ENCODE data around the gene SPATS1. TPM values are rescaled to one million over a fixed set of nuclear protein-coding genes. Genes with fewer than 3 reads are reported as not detected.

Gene SPATS1
- total and polyA plus RNA-seq, 2 of the 4 experiments (the other 2 are of a cell fraction), result not detected

DNA sequence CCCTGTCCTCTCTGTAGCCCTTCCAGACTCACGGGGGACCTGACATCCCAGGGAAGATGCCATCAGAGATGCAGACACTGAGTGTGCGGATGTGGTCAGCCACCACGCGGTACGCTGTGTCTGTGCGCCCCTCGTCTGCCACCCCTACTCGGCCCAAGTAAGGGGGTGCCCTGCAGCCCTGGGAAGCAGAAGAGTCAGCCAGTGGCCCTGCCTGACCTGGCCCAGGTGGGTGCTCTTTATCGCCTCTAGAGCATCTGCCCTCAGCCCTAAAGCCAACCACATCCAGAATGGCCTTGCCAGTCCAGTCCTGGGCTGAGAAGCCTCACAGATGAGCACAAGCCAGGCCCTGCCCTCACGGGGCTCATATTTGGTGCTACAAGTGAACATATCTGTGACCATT is 35.2 kb upstream of the SPATS1 start:
- Histone ChIP-seq H3K9ac (ENCODE audit: low read depth, low read length) (no peak overlapping the region), H3K4me1 (ENCODE audit: control insufficient read depth, insufficient read depth, low read length) (peaks cover 6% of the 10 kb centered on the region), H3K27ac (ENCODE audit: insufficient read depth, low read length) (no peak overlapping the region), H4K20me1 (ENCODE audit: insufficient read depth, low read length) (no peaks in the 10 kb centered on the region), H2AK5ac (ENCODE audit: low read depth, low read length) (no peak overlapping the region), H3K18ac (ENCODE audit: low read depth, low read length) (no peak overlapping the region), H3K14ac (replicated peaks; ENCODE audit: low read depth, low read length) (no peak overlapping the region), H3K4me2 (ENCODE audit: low read depth, low read length) (no peak overlapping the region), H2AFZ (replicated peaks; ENCODE audit: low read length, poor library complexity) (no peak overlapping the region), H2BK15ac (ENCODE audit: low read depth, low read length) (no peak overlapping the region), H3K27me3 (ENCODE audit: control insufficient read depth, insufficient read depth, low read length) (no peaks in the 10 kb centered on the region), H2BK20ac (ENCODE audit: low read depth, low read length) (no peak overlapping the region), H2BK120ac (ENCODE audit: low read depth, low read length) (no peak overlapping the region), H4K5ac (ENCODE audit: low read depth, low read length) (no peak overlapping the region), H3K9me1 (ENCODE audit: insufficient read depth, low read length) (peaks cover 8% of the 10 kb centered on the region), H3K56ac (ENCODE audit: extremely low read depth, insufficient read depth, low read length) (no peak overlapping the region), H2BK5ac (ENCODE audit: low read depth, low read length, poor library complexity, severe bottlenecking) (no peak overlapping the region), H3K23ac (ENCODE audit: low read depth, low read length) (no peak overlapping the region), H3K9me3 (ENCODE audit: control insufficient read depth, insufficient read depth, low read length) (no peaks in the 10 kb centered on the region), H4K91ac (ENCODE audit: insufficient read depth, low read depth, low read length) (no peak overlapping the region), H3K4me3 (ENCODE audit: insufficient read depth, low read depth, low read length) (no peak overlapping the region), H3K36me3 (ENCODE audit: control insufficient read depth, insufficient read depth, low read length) (peaks cover 70% of the 10 kb centered on the region), H4K8ac (ENCODE audit: low read depth in 2 of 2, low read length in 2 of 2) (no peak overlapping the region), H3K4ac (ENCODE audit: low read depth, low read length) (no peak overlapping the region), H2AK9ac (replicated peaks; ENCODE audit: low read depth, low read length, poor library complexity) (no peak overlapping the region), H3K79me1 (ENCODE audit: low read depth in 1 of 2, low read length in 2 of 2) (peaks cover 16% of the 10 kb centered on the region in 2 experiments)
- no peak for ATAC-seq (ENCODE audit: low read depth)
- DNase-seq, result no peak
- dilution Hi-C loops (cut with HindIII; ENCODE audit: low sequenced_read_pairs, unreplicated experiment) (no loop called here), in situ Hi-C loops (cut with MboI; ENCODE audit: low sequenced_read_pairs) (no loop called here), intact Hi-C loops (cut with micrococcal nuclease) (no loop called here)
- ChIA-PET CTCF (no interaction called here), POLR2A (ENCODE audit: unreplicated experiment) (no interaction called here)
- no TSS peak for BruUV-seq (replicated peaks)
- 96% methylated on average over 8 of the region's 10 CpGs; no CpG with 5 or more reads in 1 of the 2 experiments for WGBS, 2 experiments (ENCODE audit: extremely low coverage in 2 of 2, insufficient read length in 1 of 2)
- TF ChIP-seq RAD21 (IDR thresholded peaks at IDR 0.05; ENCODE audit: low read length), result no peak
- TF ChIP-seq, protein P1, sequence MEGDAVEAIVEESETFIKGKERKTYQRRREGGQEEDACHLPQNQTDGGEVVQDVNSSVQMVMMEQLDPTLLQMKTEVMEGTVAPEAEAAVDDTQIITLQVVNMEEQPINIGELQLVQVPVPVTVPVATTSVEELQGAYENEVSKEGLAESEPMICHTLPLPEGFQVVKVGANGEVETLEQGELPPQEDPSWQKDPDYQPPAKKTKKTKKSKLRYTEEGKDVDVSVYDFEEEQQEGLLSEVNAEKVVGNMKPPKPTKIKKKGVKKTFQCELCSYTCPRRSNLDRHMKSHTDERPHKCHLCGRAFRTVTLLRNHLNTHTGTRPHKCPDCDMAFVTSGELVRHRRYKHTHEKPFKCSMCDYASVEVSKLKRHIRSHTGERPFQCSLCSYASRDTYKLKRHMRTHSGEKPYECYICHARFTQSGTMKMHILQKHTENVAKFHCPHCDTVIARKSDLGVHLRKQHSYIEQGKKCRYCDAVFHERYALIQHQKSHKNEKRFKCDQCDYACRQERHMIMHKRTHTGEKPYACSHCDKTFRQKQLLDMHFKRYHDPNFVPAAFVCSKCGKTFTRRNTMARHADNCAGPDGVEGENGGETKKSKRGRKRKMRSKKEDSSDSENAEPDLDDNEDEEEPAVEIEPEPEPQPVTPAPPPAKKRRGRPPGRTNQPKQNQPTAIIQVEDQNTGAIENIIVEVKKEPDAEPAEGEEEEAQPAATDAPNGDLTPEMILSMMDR (conservative IDR thresholded peaks at IDR 0.05; ENCODE audit: low read depth, low read length), result no peak
- TF ChIP-seq SMC3 (IDR thresholded peaks at IDR 0.05; ENCODE audit: low read depth, low read length), result no peak
- no peak for TF ChIP-seq CEBPB (IDR thresholded peaks at IDR 0.05; ENCODE audit: low read depth, low read length)
- TF ChIP-seq MXI1 (IDR thresholded peaks at IDR 0.05; ENCODE audit: borderline replicate concordance, low read depth, low read length), result no peak
